T-helper 2 cell treated with Interferon-gamma antibody and Interleukin-4, amounts not matched to agents 100 ng/mL and 5 ng/mL, for 36 hours (primary cell): ENCODE data around the gene TNS1. TPM values are rescaled to one million over a fixed set of nuclear protein-coding genes. Genes with fewer than 3 reads are reported as not detected.
"Not testable (repeated sequence)": the region's sequence is repeated elsewhere in the genome, so short reads cannot be mapped to it uniquely, and the experiment has no call there.

Source experiments
- intact Hi-C: fragments of 100-400 bp; cut with micrococcal nuclease; formaldehyde crosslinking; loops from one replicate; pipeline ENCODE4 v1.15.1; 2023
- total RNA-seq: library from RNA; stranded (reverse); gene quantifications from 2 replicates; pipeline ENCODE4 v1.2.3, GENCODE V29; 2022

Gene TNS1
- total RNA-seq, 1 donor from 2014 or later, result 0.18 TPM

DNA sequence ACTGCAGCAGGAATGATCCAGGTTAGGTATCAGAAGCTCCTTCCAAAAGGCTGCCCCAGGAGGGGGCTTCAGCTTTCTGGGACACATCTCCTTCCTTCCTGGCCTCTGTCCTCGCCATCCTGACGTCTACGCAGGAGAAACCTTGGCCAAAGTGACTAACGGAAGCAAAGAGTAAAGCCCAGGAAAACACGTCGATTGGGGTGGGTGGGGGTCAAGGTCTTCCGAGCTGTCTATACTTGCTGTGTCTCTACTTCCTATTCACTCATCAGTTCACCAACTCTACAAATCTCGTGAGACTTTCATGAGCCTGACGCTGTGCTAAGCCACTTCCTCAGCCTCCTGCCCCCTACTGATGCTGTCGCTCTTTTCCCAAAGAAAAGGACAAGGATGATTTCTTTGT lies 212.6 kb downstream of the TNS1 start:
- intact Hi-C loops, result no loop called here

DNA sequence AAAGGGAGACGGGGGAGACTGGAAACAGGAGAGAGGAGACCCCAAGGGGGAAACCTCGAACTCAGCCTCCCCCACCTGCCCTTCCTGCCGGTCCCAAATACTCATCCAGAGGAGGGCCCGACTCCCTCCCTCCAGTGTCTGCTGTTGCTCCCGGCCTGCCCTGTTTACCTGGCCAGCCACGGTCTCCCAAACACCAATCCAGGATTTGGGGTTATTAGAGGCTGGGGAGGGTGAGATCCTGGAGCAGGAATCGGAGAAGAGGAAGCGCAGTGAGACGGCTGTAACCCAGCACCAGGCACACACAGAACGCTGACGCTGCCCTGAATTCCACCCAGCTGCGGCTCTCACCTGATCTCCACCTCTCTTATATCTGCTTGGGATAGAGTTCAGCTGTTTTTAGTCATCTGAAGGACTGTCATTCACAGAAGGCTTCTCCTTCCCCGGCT lies 213.0 kb downstream of the TNS1 start:
- intact Hi-C loops, result loop anchor here (1.0 kb wide), 2 partner anchors 97 to 279 kb away; no protein-coding TSS in a partner anchor

GRCh38 chr2:217789003-217789735 lies 213.6 kb downstream of the TNS1 start:
- intact Hi-C loops, result loop anchor here (1.0 kb wide), 2 partner anchors 97 to 279 kb away; no protein-coding TSS in a partner anchor

DNA sequence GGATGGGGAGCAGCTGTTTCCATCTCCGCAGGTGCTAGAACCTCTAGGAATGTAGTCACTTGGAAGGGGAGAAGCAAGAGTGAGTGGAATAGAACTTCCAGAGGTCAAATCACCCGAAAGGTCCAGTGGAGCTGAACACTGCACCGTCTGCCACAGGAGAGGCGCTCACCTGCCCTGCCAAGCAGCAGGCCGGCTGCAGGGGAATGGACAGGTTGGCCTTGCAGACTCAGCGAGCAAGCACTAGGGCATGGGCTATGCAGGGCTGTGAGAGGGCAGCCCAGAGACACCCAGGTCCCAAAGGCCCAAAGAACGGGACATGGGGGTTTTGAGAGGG lies 214.2 kb downstream of the TNS1 start:
- intact Hi-C loops, result loop anchor here (1.0 kb wide), 2 partner anchors 98 to 280 kb away; no protein-coding TSS in a partner anchor

DNA sequence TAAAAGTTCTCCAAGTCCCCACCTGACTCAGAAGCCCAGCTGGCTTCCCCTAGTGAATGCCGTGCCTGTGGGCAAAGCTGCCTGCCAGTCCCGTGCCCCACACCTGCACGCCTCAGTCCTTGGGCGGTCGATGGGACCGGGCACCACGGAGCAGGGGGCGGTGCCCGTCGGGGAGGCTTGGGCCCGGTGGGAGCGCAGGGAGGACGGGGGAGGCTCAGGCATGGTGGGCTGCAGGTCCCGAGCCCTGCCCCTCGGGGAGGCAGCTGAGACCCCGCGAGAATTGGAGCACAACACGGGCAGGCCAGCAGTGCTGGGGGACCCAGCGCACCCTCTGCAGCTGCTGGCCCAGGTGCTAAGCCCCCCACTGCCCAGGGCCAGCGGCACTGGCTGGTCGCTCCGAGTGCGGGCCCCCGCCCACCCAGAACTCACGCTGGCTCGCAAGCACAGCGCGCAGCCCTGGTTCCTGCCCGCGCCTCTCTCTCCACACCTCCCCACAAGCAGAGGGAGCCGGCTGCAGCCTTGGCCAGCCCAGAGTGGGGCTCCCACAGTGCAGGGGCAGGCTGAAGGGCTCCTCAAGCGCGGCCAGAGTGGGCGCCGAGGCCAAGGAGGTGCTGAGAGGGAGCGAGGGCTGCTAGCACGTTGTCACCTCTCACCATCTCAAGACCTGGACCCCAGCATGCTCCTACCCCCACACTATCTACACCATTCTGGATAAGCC lies 215.5 kb downstream of the TNS1 start:
- intact Hi-C loops, result no loop called here

- intact Hi-C loops, result not testable (repeated sequence)
Measured at GRCh38 chr2:217786560-217786959, 216.2 kb downstream of the TNS1 start.

DNA sequence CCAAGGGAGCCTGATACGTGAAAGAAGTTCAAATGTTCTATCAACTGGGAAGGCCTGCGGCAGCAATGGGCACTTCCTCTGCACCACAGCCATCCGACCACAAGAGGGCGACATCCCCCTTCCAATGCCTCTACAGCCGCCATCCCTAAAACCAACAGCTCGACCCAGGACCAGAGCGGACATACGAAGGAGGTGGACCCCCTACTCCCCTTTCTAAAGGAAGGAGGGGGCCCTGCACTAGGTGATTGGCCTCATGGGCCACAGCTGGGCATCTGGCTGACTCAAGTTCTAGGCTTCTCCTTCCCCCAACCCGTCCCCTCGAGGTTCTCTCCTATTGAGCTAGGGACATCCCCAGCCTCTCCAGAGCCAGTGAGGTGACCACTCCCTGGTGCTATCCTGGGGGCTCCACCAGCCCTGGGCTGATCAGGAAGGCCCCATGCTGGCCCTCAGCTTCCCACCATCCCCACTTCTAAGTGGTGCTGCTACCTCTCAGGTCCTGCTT lies 217.2 kb downstream of the TNS1 start:
- intact Hi-C loops, result loop anchor here (1.0 to 2.0 kb wide), 4 partner anchors 101 to 249 kb away; no protein-coding TSS in a partner anchor

DNA sequence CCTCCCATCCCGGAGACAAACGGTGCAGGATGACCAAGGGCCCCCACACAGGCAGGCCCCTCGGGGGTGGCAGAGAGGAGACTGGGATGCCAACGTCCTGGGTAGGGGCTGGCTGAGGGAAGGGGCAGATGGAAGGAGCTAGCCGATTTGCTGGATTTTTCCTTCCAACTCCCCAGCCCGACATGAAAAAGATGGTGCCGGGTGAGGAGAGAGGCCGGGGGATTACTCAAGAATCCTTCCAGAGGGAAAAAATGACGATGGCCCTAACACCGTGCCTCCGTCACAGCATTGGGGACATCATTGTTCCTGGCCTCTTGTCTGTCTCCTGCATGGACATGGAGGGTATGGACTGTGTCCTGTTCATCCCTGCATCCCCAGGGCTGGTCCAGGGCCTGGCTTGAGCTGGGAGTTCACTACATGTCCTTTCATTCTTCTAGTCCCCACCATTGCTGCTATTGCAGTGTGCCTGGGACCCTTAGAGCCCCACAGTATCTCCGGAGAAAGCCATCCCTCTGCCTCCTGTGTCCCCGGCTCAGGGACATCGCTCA lies 217.7 kb downstream of the TNS1 start:
- intact Hi-C loops, result loop anchor here (1.0 to 2.0 kb wide), 4 partner anchors 101 to 250 kb away; no protein-coding TSS in a partner anchor

- intact Hi-C loops, result no loop called here
Measured at GRCh38 chr2:217783243-217783642, 219.6 kb downstream of the TNS1 start.

DNA sequence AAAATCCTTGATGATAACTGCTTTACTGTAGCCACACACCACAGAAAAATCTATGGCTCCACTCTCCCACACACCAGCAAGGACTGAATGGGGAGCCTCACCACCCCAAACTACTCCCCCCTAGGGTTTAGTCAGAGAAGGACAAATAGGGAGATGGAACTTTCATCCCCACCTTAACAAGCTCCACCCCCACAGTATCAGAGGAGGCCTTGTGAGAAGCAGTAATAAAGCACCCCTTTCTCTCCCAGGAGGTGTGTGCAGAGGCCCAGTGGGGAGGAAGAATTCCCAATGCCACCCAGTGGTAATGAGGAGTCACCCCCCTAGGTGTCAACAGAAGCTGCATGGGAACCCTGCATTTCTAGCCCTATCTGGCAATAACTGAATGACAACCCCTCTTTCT lies 224.9 kb downstream of the TNS1 start:
- intact Hi-C loops, result no loop called here

DNA sequence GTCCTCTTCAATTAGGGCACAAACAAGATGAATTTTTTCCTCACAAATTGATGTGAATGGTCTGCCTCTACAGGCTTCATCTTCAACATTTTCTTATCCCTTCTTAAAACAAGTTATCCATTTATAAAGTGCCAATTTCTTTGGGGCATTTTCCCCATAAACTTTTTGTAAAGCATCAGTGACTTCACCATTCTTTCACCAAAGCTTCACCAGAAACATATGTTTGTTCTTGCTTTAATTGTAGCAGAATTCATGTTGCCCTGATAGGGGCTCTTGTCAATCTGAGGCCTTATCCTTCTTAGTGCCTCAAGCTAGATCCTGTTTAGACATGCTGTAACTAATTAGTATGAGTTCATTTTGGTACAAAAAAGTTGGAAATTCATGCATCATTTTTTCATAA lies 226.2 kb downstream of the TNS1 start:
- intact Hi-C loops, result no loop called here

GRCh38 chr2:217775920-217776503 lies 226.8 kb downstream of the TNS1 start:
- intact Hi-C loops, result no loop called here

DNA sequence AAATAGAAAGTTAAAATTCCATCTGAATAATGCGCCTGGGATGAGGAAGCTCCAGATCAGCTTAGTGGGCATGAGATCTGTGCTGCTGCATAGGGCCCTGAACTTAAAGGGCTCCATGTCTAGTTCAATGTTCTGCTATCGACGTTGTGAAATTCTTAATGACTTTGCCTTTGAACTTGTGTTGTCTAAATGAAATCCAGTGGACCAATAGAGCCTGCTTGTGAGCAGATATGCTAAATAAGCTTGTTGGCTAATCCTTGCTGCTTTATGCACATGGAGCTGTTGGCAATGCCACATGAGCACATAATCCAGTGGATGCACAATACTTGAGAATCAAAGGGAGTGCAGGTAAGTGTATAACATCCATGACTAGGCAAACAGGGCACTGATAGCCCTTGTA lies 228.6 kb downstream of the TNS1 start:
- intact Hi-C loops, result no loop called here

DNA sequence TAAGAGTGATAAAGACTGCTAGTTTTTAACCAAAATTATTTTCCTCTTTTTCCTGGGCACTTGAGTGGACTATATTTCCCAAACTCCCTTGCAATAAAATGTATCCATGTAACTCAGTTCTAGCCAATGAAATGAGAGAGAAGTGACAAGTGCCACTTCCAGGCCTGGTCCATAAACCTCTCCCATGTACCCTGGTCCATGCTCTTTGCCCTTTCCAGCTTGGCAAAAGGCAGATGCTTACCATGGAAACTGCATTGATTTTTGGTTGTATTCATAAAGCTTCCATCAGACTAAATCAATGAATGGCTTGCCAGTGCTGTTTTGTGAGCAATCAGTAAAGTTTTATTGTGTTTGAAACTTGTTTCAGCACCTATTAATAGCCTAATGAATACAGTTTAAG lies 229.3 kb downstream of the TNS1 start:
- intact Hi-C loops, result no loop called here

GRCh38 chr2:217766356-217766755 lies 236.4 kb downstream of the TNS1 start:
- intact Hi-C loops, result no loop called here

DNA sequence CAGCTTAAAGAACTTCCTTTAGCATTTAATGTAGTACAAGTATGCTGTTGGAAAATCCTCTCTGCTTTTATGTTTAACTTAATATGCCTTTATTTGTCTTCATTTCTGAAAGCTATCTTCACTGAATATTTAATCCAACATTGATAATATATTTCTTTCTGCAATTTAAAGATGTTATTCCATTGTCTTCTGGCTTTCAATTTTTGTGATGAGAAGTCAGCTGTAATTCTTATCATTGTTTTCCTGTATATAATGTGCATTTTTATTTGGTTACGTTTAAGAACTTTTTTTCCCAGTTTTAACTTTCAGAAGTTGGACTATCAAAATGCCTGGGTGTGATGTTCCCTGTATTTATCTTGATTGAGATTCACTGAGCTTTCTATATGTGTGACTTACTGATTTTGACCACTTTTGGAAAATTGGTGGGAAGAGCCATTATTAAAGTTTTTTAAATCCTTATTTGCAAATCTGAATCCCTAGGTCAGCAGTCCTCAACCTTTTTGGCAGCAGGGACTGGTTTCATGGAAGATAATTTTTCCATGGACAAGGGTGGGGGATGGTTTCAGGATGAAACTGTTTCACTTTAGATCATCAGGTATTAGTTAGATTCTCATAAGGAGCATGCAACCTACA lies 241.0 kb downstream of the TNS1 start:
- intact Hi-C loops, result no loop called here

GRCh38 chr2:217759991-217760390 lies 242.8 kb downstream of the TNS1 start:
- intact Hi-C loops, result loop anchor here (5.0 kb wide), 2 partner anchors 108 to 1078 kb away; no protein-coding TSS in a partner anchor

DNA sequence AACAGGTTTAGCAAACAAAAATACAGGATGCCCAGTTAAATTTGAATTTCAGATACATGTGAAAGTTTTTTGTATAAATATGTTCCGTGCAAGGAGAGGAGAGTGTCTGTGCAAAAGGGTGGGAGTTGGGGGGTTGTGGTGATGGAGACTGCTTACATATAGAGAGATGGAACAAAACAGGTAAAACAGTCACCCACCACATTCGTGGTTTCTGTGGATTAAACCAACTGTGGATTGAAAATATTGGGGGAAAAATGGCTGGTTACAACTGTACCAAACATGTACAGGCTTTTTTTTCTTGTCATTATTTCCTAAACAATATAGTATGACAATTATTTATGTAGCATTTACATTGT lies 245.7 kb downstream of the TNS1 start:
- intact Hi-C loops, result loop anchor here (5.0 kb wide), 2 partner anchors 105 to 1075 kb away; no protein-coding TSS in a partner anchor

GRCh38 chr2:217756375-217757107 lies 246.3 kb downstream of the TNS1 start:
- intact Hi-C loops, result loop anchor here (5.0 kb wide), 2 partner anchors 104 to 1074 kb away; no protein-coding TSS in a partner anchor

DNA sequence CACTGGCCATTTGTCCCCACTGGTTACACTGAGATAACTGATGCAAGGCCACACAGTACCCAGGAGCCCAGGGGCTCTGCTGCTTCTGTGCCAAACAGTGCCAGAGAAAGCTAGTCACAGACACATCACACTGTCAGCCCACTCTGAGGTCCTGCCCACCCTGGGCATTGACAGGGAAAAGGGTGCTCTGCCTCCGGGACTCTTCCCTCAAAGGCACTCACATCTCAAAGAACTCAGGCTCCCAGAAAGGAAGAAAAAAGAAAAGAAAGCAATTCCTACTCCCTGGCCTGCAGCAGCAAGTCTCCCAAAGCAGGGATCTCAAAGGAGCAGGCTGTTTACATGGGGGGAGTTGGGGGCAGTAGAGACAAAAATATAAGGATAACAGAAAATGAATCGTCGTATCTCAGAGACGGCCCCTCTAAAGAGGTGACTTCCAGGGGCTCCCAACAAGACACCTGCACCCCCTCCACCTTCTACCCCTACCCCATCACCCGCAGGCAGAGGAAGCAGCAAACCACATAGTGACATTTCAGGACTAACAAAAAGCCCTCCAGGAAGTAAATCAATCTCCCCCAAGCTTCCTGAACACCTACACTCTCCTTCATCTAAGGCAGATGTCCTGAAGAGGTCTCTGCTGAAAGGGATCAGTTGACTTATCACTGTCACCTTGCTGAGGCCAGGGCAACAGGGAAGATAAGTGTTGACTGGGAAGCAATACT lies 247.6 kb downstream of the TNS1 start:
- intact Hi-C loops, result loop anchor here (5.0 kb wide), 2 partner anchors 103 to 1073 kb away; no protein-coding TSS in a partner anchor
